Mesothelial cell of epicardium (in vitro differentiated cells): ENCODE results near the gene DNAH17. TPM values are rescaled to one million over a fixed set of nuclear protein-coding genes. Genes with fewer than 3 reads are reported as not detected.
A peak's percentile ranks its signal among the peaks of the same experiment; 100 is the strongest.

Source experiments
- DNase-seq, 2 experiments: peaks; one replicate each; pipeline ENCODE4 v3.0.0; 2021; ENCODE audit warnings: low spot score in 2 of 2; ENCODE audit not compliant: unreplicated experiment in 2 of 2
- H3K27ac Mint-ChIP-seq: 2 replicates; pipeline ENCODE4 v1.8.0; 2021; ENCODE audit warnings: mixed read lengths
- H3K27me3 Mint-ChIP-seq: 2 replicates; pipeline ENCODE4 v1.8.0; 2021; ENCODE audit warnings: low read depth, mixed read lengths
- H3K36me3 Mint-ChIP-seq: 2 replicates; pipeline ENCODE4 v1.8.0; 2021; ENCODE audit warnings: mixed read lengths
- H3K4me1 Mint-ChIP-seq: 2 replicates; pipeline ENCODE4 v1.8.0; 2021; ENCODE audit warnings: mixed read lengths
- H3K4me3 Mint-ChIP-seq: 2 replicates; pipeline ENCODE4 v1.8.0; 2021; ENCODE audit warnings: mild to moderate bottlenecking, moderate library complexity, mixed read lengths
- H3K9me3 Mint-ChIP-seq: 2 replicates; pipeline ENCODE4 v1.8.0; 2021; ENCODE audit warnings: mixed read lengths
- total RNA-seq: library from RNA; stranded (reverse); gene quantifications from 3 replicates; pipeline ENCODE4 v1.2.1, GENCODE V29; 2021
- TF ChIP-seq, protein P1 (sequence below): fragments of 200-600 bp; sonication (generic); IDR thresholded peaks from one replicate; pipeline ENCODE4 v1.5.0; 2021; ENCODE audit warnings: antibody characterized with exemption; ENCODE audit not compliant: unreplicated experiment

Gene DNAH17
- total RNA-seq, 1 donor from 2014 or later: 0.87 TPM

DNA sequence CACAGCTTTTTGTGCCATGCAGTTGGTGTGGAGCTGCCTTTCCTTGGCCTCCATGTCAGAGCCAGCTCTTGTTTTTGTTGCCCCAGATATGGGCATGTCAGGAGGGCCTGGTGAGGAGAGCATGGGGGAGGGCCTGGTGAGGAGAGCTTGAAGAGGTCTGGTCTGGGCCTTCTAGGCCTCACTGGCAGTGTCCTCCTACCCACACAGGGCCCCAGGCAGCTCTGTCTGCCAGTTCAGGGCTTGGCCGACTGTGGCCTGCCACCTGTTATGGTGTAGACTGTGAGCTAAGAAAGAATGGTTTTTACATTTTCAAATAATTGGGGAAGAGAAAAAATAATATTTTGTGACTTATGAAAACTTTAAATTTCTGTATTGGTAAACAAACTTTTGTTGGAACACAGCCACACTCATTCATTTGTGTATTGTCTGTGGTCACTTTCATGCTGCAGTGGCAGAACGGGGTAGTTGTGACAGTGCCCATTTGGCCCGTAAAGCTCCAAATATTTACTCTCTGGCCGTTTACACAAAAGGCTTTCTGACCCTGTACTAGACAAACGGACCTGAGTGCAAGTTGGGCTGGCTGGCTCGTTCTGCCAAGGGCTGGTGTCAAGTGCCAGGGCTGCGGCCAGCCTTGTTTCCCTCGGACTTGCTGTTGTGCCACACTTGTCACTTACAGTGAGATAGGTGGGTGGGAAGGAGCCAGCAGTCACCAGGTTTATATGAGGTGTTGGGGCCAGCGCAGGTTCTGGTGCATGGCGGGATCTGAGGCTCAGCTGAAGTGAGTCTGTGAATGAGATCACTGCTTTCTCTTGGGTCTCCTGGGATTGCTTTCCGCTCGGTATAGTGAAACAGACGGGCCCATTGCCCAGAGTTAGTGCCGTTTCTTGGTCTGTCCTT lies 180.5 kb downstream of the DNAH17 start:
- TF ChIP-seq, protein P1, sequence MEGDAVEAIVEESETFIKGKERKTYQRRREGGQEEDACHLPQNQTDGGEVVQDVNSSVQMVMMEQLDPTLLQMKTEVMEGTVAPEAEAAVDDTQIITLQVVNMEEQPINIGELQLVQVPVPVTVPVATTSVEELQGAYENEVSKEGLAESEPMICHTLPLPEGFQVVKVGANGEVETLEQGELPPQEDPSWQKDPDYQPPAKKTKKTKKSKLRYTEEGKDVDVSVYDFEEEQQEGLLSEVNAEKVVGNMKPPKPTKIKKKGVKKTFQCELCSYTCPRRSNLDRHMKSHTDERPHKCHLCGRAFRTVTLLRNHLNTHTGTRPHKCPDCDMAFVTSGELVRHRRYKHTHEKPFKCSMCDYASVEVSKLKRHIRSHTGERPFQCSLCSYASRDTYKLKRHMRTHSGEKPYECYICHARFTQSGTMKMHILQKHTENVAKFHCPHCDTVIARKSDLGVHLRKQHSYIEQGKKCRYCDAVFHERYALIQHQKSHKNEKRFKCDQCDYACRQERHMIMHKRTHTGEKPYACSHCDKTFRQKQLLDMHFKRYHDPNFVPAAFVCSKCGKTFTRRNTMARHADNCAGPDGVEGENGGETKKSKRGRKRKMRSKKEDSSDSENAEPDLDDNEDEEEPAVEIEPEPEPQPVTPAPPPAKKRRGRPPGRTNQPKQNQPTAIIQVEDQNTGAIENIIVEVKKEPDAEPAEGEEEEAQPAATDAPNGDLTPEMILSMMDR: no peak
- Mint-ChIP-seq H3K4me1 (peaks cover 28% of the 10 kb centered on the region), H3K9me3 (no peaks in the 10 kb centered on the region), H3K4me3 (no peak overlapping the region), H3K27ac (no peak overlapping the region), H3K27me3 (no peaks in the 10 kb centered on the region), H3K36me3 (peaks cover 27% of the 10 kb centered on the region)
- no peak for DNase-seq

DNA sequence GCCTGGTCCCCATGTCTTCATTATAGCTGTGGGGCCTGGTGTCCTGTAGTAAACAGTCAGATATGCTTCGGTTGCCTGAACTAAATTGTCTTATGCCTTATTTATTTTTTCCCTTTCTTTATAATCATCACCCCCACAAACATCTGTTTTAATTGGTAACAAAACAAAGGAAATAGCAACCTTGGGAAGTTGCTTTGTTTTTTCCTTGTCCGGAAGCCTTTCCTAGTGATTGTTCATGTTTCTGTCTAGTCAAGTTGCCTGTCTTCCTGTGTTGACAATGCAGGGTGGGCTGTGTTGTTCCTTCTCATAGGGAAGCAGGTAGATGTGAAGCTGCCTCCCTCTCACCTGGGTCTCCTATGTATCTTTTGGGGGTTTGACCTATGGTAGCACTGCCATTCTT lies 182.0 kb downstream of the DNAH17 start:
- Mint-ChIP-seq H3K36me3 (peaks cover 27% of the 10 kb centered on the region), H3K27me3 (no peaks in the 10 kb centered on the region), H3K9me3 (no peaks in the 10 kb centered on the region), H3K27ac (peak overlapping the region; percentile 64), H3K4me3 (no peak overlapping the region), H3K4me1 (peaks cover 29% of the 10 kb centered on the region)
- no peak for DNase-seq
- TF ChIP-seq, protein P1: no peak

DNA sequence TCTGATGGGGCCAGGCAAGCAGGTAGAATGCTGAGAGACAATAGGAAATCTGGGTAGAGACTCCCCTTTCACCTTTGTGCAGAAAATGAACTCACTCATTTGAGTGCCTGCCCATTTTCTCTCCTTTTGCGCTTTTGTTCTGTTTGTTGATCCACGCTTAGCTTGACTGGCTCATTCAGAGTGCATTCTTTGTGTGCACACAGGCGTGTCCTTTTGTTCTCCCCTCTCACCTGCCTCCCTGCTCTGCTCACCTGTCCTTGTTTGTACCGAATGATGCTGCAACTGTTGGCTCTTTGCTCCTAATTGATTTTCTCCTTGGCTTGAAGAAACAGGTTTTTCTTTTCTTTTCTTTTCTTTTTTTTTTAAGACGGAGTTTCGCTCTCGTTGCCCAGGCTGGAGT lies 183.0 kb downstream of the DNAH17 start:
- peaks cover 21% of the 10 kb centered on the region for H3K36me3 Mint-ChIP-seq
- no peaks in the 10 kb centered on the region for H3K27me3 Mint-ChIP-seq
- no peak for DNase-seq
- no peak overlapping the region for H3K4me3 Mint-ChIP-seq
- peaks cover 31% of the 10 kb centered on the region for H3K4me1 Mint-ChIP-seq
- TF ChIP-seq, protein P1: no peak
- H3K9me3 Mint-ChIP-seq: no peaks in the 10 kb centered on the region
- H3K27ac Mint-ChIP-seq: peak overlapping the region; percentile 57

DNA sequence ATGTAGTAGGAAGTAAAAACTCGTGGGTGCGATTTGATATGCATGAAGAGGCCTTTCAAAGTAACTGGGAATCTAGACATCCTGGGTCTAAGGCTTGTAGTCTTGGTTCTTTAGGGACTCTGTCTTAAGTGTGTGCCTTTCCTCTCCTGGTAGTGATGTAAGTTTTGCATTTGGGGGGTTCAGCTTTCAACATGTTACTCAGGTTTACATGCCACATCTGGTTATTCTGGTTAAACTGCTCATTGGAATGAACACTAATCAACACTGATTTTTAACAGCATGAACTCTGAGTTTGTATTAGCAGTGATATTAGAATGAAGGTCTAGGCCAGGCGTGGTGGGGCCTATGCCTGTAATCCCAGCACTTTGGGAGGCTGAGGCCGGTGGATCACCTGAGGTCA lies 183.6 kb downstream of the DNAH17 start:
- peaks cover 31% of the 10 kb centered on the region for H3K4me1 Mint-ChIP-seq

DNA sequence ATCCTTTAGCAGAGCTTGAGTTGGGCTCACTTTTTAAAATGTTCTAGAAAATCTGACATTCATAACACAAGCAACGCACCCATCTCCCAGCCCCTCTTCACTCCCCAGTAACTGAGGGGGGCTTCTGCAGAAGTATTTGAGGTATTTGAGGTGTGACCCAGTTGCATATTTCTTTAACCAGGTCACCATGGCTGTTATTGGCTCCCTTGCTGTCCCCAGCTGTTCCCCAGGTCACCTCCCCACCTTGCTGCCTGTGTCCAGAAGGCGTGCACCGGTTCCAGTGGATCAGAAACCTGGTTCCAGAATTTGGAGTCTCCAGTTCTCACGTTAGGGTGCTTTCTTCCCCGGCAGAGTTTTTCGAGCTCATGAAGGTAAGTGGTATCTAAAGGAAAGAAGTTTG lies 184.9 kb downstream of the DNAH17 start:
- H3K9me3 Mint-ChIP-seq: no peaks in the 10 kb centered on the region
- H3K4me3 Mint-ChIP-seq: no peak overlapping the region
- H3K27me3 Mint-ChIP-seq: no peaks in the 10 kb centered on the region
- peaks cover 14% of the 10 kb centered on the region for H3K36me3 Mint-ChIP-seq
- TF ChIP-seq, protein P1: no peak
- H3K4me1 Mint-ChIP-seq: peaks cover 36% of the 10 kb centered on the region
- DNase-seq: no peak
- peak overlapping the region; percentile 96 for H3K27ac Mint-ChIP-seq

More for the DNA sequence above, 183.6 kb downstream of the DNAH17 start:
- peaks cover 14% of the 10 kb centered on the region for H3K36me3 Mint-ChIP-seq
- TF ChIP-seq, protein P1: no peak
- DNase-seq: no peak
- no peaks in the 10 kb centered on the region for H3K27me3 Mint-ChIP-seq
- no peak overlapping the region for H3K4me3 Mint-ChIP-seq
- H3K9me3 Mint-ChIP-seq: no peaks in the 10 kb centered on the region
- H3K27ac Mint-ChIP-seq: peak overlapping the region; percentile 75
